GM10847 (cell line): ENCODE data around the gene CRBN.
A peak's percentile ranks its signal among the peaks of the same experiment; 100 is the strongest.

Experiments
- POLR2A ChIP-seq: IDR thresholded peaks from 2 replicates; pipeline ENCODE4 v1.6.1; 2011; ENCODE audit not compliant: insufficient read length; ENCODE audit errors: extremely low read depth

Gene CRBN

GRCh38 chr3:3134750-3135448, 44.6 kb downstream of the CRBN start:
- TF ChIP-seq POLR2A, result no peak

- no peak for TF ChIP-seq POLR2A
These were observed 46.0 kb downstream of the CRBN start for GRCh38 chr3:3133500-3133899.

- no peak for TF ChIP-seq POLR2A
These were observed 49.9 kb downstream of the CRBN start for GRCh38 chr3:3129579-3129978.

GRCh38 chr3:3127432-3128010, 52.0 kb downstream of the CRBN start:
- no peak for TF ChIP-seq POLR2A

GRCh38 chr3:3126477-3127431, 52.7 kb downstream of the CRBN start, which contains the start of gene TRNT1:
TRNT1 (plus strand) TSS chr3:3126940; CDS start chr3:3129041, 2,101 bp downstream.
- peak; percentile 93 for TF ChIP-seq POLR2A

- no peak for TF ChIP-seq POLR2A
These were observed 53.5 kb downstream of the CRBN start for GRCh38 chr3:3125977-3126376.

GRCh38 chr3:3119393-3119851, 60.1 kb downstream of the CRBN start:
- no peak for TF ChIP-seq POLR2A

GRCh38 chr3:3117651-3118050, 61.8 kb downstream of the CRBN start:
- TF ChIP-seq POLR2A, result no peak

- TF ChIP-seq POLR2A, result no peak
These were observed 66.3 kb downstream of the CRBN start for GRCh38 chr3:3113042-3113709.

- no peak for TF ChIP-seq POLR2A
These were observed 68.6 kb downstream of the CRBN start for GRCh38 chr3:3110749-3111361.

- TF ChIP-seq POLR2A, result no peak
These were observed 69.2 kb downstream of the CRBN start, which contains the start of gene IL5RA for GRCh38 chr3:3110299-3110630. IL5RA (minus strand) TSS chr3:3110374; CDS start chr3:3104984, 5,390 bp downstream.

GRCh38 chr3:3109407-3110298, 69.8 kb downstream of the CRBN start:
- no peak for TF ChIP-seq POLR2A

GRCh38 chr3:3107858-3108257, 71.6 kb downstream of the CRBN start:
- no peak for TF ChIP-seq POLR2A

- TF ChIP-seq POLR2A, result no peak
These were observed 72.3 kb downstream of the CRBN start for GRCh38 chr3:3107181-3107580.
